Subcutaneous adipose tissue (tissue), 4 donors: ENCODE data around the gene RBX1. TPM values are rescaled to one million over a fixed set of nuclear protein-coding genes. Genes with fewer than 3 reads are reported as not detected.

Experiments
- small RNA-seq: library from RNA; depleted of rRNA; stranded (forward); fragments of <200 nt; gene quantifications from one replicate; pipeline ENCODE3, GENCODE V24; 2016
- total RNA-seq, 4 donors: library from RNA; depleted of rRNA; stranded (reverse); fragments of >200 nt; gene quantifications; one replicate each; pipeline ENCODE4 v1.1.0, GENCODE V29; 2016
- TF ChIP-seq, protein P1 (sequence below): fragments of 450-650 bp; IDR thresholded peaks from one replicate; pipeline ENCODE4 v1.5.1; 2016; ENCODE audit warnings: low read depth, mild to moderate bottlenecking, control low read depth, antibody characterized with exemption, moderate library complexity

Gene RBX1
- total RNA-seq, 4 donors from 2014 or later: 23.5 to 65.4 (median 40.4) TPM

DNA sequence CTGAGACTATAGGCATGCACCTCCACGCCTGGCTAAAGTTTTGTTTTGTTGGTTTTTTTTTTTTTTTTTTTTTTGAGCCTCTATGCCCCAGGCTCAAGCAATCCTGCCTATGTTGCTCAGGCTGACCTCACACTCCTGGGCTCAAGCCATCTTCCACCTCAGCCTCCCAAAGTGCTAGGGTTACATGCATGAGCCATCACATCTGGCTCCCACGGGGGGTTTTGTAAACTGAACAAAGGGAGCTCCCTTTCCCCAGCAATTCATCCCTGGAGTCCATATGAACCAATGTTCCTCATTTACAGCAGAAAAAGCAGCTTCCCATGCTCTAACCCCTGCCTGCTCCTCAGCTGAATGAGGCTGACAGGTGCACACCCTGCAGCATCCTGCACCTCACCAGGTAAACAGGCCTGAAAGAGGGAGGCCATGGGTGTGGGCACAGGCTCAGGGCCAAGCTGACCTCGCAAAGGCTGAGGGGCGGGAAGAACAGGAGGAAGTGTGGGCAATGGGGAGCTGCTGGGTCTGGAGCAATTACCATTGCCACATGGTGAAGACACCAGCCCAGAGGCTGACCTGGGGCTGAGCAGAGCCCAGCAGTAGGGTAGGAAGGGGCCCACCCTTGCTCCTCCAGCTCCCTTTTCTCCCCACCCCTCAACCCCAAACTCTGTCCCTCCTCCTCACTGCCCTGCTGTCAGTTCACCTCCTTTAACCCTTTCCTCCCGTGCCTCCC lies 58.2 kb downstream of the RBX1 start:
- TF ChIP-seq, protein P1, sequence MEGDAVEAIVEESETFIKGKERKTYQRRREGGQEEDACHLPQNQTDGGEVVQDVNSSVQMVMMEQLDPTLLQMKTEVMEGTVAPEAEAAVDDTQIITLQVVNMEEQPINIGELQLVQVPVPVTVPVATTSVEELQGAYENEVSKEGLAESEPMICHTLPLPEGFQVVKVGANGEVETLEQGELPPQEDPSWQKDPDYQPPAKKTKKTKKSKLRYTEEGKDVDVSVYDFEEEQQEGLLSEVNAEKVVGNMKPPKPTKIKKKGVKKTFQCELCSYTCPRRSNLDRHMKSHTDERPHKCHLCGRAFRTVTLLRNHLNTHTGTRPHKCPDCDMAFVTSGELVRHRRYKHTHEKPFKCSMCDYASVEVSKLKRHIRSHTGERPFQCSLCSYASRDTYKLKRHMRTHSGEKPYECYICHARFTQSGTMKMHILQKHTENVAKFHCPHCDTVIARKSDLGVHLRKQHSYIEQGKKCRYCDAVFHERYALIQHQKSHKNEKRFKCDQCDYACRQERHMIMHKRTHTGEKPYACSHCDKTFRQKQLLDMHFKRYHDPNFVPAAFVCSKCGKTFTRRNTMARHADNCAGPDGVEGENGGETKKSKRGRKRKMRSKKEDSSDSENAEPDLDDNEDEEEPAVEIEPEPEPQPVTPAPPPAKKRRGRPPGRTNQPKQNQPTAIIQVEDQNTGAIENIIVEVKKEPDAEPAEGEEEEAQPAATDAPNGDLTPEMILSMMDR: no peak

DNA sequence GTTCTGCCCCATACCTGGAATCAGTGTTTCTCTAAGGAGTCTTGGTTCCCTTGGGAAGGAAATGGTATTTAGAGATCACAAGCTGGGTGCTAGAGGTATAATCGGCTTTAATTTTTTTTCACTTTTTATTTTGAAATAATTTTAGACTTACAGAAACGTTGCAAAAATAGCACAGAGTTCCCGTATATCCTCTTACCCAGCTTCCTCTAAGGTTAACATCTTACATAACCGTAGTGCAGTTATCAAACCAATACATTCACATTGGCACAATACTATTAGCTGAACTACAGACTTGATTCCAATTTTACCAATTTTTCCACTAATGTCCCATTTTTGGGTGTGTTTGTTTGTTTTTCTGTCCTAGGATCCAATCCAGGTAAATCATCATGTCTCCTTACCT lies 63.8 kb downstream of the RBX1 start:
- TF ChIP-seq, protein P1: no peak

DNA sequence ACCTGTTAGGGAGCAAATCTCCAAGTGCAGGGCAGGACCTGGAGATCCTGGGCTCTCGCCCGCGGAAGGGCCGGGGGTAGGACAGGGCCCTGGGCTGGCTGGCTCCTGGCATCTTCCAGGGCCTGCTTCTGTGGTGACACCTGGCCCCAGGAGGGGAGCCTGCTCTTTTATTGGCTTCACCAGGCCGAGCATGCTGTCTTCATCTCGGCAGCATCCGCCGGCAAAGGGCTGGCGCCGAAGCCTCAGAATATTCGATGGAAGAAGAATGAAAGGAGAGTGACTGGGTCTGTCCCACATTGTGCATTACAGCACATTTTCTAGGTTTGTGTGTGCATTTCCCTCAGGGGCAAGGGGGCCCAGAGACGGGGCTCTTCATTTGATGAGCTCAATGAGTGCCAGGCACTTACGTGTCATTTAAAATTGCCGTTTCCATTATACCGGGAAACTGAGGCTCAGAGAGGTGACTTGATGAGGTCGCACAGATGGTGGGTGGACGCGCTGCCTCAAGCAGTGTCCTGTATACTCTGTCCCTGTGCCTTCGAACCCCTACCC lies 70.0 kb downstream of the RBX1 start:
- TF ChIP-seq, protein P1: no peak

DNA sequence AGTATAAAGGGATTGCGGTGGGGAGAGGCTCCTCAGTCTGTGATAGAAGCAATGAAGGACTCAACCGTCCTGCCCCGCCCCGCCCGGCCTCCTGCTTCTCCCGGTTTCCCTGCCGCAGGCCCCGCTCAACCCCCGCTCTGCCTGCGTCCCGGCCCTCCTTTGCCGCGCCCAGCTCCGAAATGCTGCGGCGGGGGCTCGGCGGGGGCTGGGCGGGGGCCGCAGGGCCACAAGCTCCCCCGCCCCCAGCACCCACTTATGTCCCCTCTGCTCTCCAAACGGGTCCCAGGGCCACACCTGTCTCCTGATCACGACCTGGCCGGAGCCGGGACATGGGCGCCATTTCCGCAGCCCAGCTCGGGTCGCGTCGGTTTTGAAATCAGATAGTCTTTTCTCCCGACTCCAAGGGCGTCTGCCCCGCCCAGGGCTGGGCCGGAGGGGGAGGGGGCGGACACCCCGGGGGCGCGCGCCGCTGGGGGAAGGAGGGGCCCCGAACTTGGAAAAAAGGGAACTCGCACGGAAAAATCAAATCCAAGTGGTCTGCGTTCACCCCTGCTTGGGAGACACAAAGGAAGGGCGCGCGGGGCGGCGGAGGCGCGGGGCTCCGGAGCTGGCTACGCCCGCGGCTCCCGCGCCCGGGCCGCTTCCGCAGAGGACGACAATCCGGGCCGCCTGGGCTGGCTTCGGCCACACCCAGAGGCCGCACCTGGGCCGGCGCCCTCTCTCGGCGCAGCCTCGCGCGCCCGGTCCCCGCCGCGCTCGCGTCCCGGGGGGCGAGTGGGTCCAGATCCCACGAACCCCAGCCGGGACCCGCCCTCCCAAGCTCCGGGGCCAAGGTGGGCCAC lies 70.7 kb downstream of the RBX1 start:
- TF ChIP-seq, protein P1: no peak

DNA sequence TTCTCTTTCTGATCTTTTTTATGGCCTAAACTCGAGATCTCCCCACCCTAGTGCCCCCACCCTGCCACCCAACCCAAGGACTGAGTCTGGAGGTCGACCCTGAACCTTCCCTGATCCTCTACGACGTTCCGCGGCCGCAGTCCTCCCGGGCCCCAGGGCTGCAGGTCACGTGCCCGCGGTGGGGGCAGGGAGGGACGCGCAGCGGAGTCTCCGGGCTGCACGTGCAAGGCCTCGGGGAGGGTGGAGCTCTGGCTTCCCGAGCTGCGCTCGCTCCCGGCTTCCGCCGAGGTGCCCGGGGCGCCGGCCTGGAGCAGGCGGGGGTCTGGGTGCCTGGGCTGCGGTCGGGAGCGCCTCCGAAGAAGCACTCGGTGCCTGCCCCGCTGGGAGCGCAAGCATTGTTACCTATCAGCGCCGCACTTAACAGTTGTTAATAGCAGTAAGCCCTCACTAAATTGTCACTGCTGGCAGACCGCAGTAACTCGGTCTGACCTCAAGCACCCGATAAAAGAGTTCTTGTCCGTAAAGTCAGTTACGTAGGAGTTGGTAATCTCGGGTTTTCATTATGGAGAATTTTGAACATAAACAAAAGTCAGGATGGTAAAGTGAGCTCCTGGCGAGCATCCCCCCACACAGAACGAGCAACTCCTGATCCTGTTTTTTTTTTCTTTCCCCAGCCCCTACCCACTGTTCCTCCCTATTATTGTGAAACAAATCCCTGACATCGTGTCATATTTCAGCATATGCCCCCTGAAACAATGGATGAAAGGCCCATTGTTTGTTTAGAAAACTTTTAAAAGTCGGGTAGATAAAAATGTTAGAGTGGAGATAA lies 71.5 kb downstream of the RBX1 start:
- TF ChIP-seq, protein P1: no peak

Small RNA genes lying within 50 kb of the gene (small RNA-seq; reads per million reads assigned to genes)
- gene RF00017: not detected
- not detected for gene RNU6-379P

Other genes starting within 250 kb of the RBX1 start
- 10 to 100 TPM in 3 of 4 donors, 1 to 10 TPM in 1; 8.7 to 16.3 (median 13.8) TPM for gene SLC25A17, start 132.0 kb upstream of the RBX1 start, total RNA-seq
- 100 to 1,000 TPM; 159 to 246 (median 210) TPM for gene ST13, start 94.7 kb upstream of the RBX1 start, total RNA-seq
- 10 to 100 TPM; 10.7 to 23.9 (median 13.0) TPM for gene XPNPEP3, start 94.2 kb upstream of the RBX1 start, total RNA-seq
- gene DNAJB7, start 89.3 kb upstream of the RBX1 start, total RNA-seq: not detected
- gene EP300, start 141.2 kb downstream of the RBX1 start, total RNA-seq: 100 to 1,000 TPM in 1 of 4 donors, 10 to 100 TPM in 3; 76.9 to 106 (median 91.0) TPM